IPS DF 6.9 (cell line): ENCODE results near the gene ARHGDIA.

Experiments used
- DNase-seq: peaks from one replicate; pipeline ENCODE4 v3.0.0-alpha.2; 2013; ENCODE audit warnings: low read depth, low spot score
- H3K27ac ChIP-seq: one replicate; pipeline ENCODE4 v1.5.1; 2013; ENCODE audit warnings: low read length, control low read depth
- H3K27me3 ChIP-seq: 2 replicates; pipeline ENCODE4 v1.6.1; 2013; ENCODE audit warnings: mild to moderate bottlenecking, low read length; ENCODE audit not compliant: control insufficient read depth, insufficient read depth
- H3K36me3 ChIP-seq: 2 replicates; pipeline ENCODE4 v1.6.1; 2013; ENCODE audit warnings: low read length; ENCODE audit not compliant: control insufficient read depth, insufficient read depth
- H3K4me1 ChIP-seq: 2 replicates; pipeline ENCODE4 v1.6.1; 2013; ENCODE audit warnings: low read length; ENCODE audit not compliant: control insufficient read depth, insufficient read depth
- H3K4me3 ChIP-seq: 2 replicates; pipeline ENCODE4 v1.5.1; 2013; ENCODE audit warnings: mild to moderate bottlenecking, low read length
- H3K9me3 ChIP-seq: 2 replicates; pipeline ENCODE4 v1.6.1; 2013; ENCODE audit warnings: low read length, inconsistent platforms; ENCODE audit not compliant: control insufficient read depth, insufficient read depth
- WGBS: extraction: QIAGEN DNeasy Blood & Tissue Kit; methylation state at CpG from one replicate; pipeline ENCODE4 v1.1.7; 2013; ENCODE audit warnings: mixed read lengths, missing lambda C conversion rate; ENCODE audit not compliant: insufficient read length, insufficient coverage; 5-methylcytosine and 5-hydroxymethylcytosine counted together

The ARHGDIA gene

GRCh38 chr17:81899514-81900166 lies 28.5 kb upstream of the ARHGDIA start:
- Histone ChIP-seq H3K9me3 (no peaks in the 10 kb centered on the region), H3K27ac (no peak overlapping the region), H3K36me3 (peaks cover 11% of the 10 kb centered on the region), H3K27me3 (peaks cover 5% of the 10 kb centered on the region; the same call in 1 of the 2 replicates), H3K4me1 (peaks cover 3% of the 10 kb centered on the region; the same call in 1 of the 2 replicates), H3K4me3 (no peak overlapping the region)
- no CpG with 5 or more reads among the region's 22 CpGs for WGBS
- DNase-seq = no peak

- H3K27ac ChIP-seq = no peak overlapping the region
- H3K36me3 ChIP-seq = peaks cover 16% of the 10 kb centered on the region
- peaks cover 3% of the 10 kb centered on the region; the same call in 1 of the 2 replicates for H3K4me1 ChIP-seq
- no peaks in the 10 kb centered on the region for H3K9me3 ChIP-seq
- peaks cover 5% of the 10 kb centered on the region; the same call in 1 of the 2 replicates for H3K27me3 ChIP-seq
- H3K4me3 ChIP-seq = no peak overlapping the region
- no CpG with 5 or more reads among the region's 9 CpGs for WGBS
- DNase-seq = no peak
Observed at GRCh38 chr17:81898885-81899284, 27.7 kb upstream of the ARHGDIA start.

- Histone ChIP-seq H3K9me3 (no peaks in the 10 kb centered on the region), H3K4me3 (no peak overlapping the region), H3K27me3 (peaks cover 5% of the 10 kb centered on the region; the same call in 1 of the 2 replicates), H3K4me1 (peaks cover 3% of the 10 kb centered on the region; the same call in 1 of the 2 replicates), H3K36me3 (peaks cover 13% of the 10 kb centered on the region), H3K27ac (no peak overlapping the region)
- no peak for DNase-seq
- no CpG with 5 or more reads among the region's 19 CpGs for WGBS
Observed at GRCh38 chr17:81898029-81898866, 27.1 kb upstream of the ARHGDIA start.

- no peak for DNase-seq
- Histone ChIP-seq H3K4me3 (no peak overlapping the region), H3K9me3 (no peaks in the 10 kb centered on the region), H3K27me3 (no peaks in the 10 kb centered on the region), H3K36me3 (peaks cover 13% of the 10 kb centered on the region), H3K27ac (no peak overlapping the region), H3K4me1 (peaks cover under 1% of the 10 kb centered on the region)
- WGBS = no CpG with 5 or more reads among the region's 11 CpGs
Observed at GRCh38 chr17:81895400-81895799, 24.3 kb upstream of the ARHGDIA start.

GRCh38 chr17:81891303-81891552 lies 20.1 kb upstream of the ARHGDIA start:
- Histone ChIP-seq H3K4me1 (peaks cover 2% of the 10 kb centered on the region; the same call in 1 of the 2 replicates), H3K9me3 (no peaks in the 10 kb centered on the region), H3K36me3 (peaks cover 32% of the 10 kb centered on the region), H3K27ac (no peak overlapping the region), H3K4me3 (peak overlapping the region; percentile 88), H3K27me3 (no peaks in the 10 kb centered on the region)
- WGBS = no CpG with 5 or more reads among the region's 40 CpGs
- DNase-seq = no peak

- DNase-seq = no peak
Observed at GRCh38 chr17:81890447-81891302, 19.5 kb upstream of the ARHGDIA start.

GRCh38 chr17:81889602-81890001 lies 18.5 kb upstream of the ARHGDIA start:
- H3K4me3 ChIP-seq = no peak overlapping the region
- peaks cover 2% of the 10 kb centered on the region; the same call in 1 of the 2 replicates for H3K4me1 ChIP-seq
- H3K36me3 ChIP-seq = peaks cover 32% of the 10 kb centered on the region
- WGBS = no CpG with 5 or more reads among the region's 9 CpGs
- H3K9me3 ChIP-seq = no peaks in the 10 kb centered on the region
- DNase-seq = no peak
- no peak overlapping the region for H3K27ac ChIP-seq
- H3K27me3 ChIP-seq = no peaks in the 10 kb centered on the region

More at GRCh38 chr17:81890447-81891302, 19.5 kb upstream of the ARHGDIA start:
- WGBS = no CpG with 5 or more reads among the region's 69 CpGs
- Histone ChIP-seq H3K27me3 (no peaks in the 10 kb centered on the region), H3K36me3 (peaks cover 32% of the 10 kb centered on the region), H3K4me3 (peak overlapping the region; percentile 88), H3K9me3 (no peaks in the 10 kb centered on the region), H3K27ac (no peak overlapping the region), H3K4me1 (peaks cover 2% of the 10 kb centered on the region; the same call in 1 of the 2 replicates)

- DNase-seq = no peak
- H3K27ac ChIP-seq = no peak overlapping the region
- no peaks in the 10 kb centered on the region for H3K27me3 ChIP-seq
- peaks cover 2% of the 10 kb centered on the region; the same call in 1 of the 2 replicates for H3K4me1 ChIP-seq
- peaks cover 28% of the 10 kb centered on the region for H3K36me3 ChIP-seq
- H3K4me3 ChIP-seq = no peak overlapping the region
- WGBS = no CpG with 5 or more reads among the region's 16 CpGs
- H3K9me3 ChIP-seq = no peaks in the 10 kb centered on the region
Observed at GRCh38 chr17:81888988-81889595, 18.0 kb upstream of the ARHGDIA start.

- Histone ChIP-seq H3K4me1 (peaks cover 2% of the 10 kb centered on the region; the same call in 1 of the 2 replicates), H3K27me3 (no peaks in the 10 kb centered on the region), H3K27ac (no peak overlapping the region), H3K36me3 (peaks cover 28% of the 10 kb centered on the region), H3K9me3 (no peaks in the 10 kb centered on the region), H3K4me3 (no peak overlapping the region)
- no peak for DNase-seq
- no CpG with 5 or more reads among the region's 44 CpGs for WGBS
Observed at GRCh38 chr17:81888105-81888987, 17.2 kb upstream of the ARHGDIA start.
